Panc1 (cell line): Measurements from ENCODE around the gene CNTN5. TPM values are rescaled to one million over a fixed set of nuclear protein-coding genes. Genes with fewer than 3 reads are reported as not detected.

Experiments used
- ATAC-seq: fragments of 200-7000 bp; cut with Tn5 transposase; 2 replicates; pipeline ENCODE4 v1.9.1; 2020; ENCODE audit warnings: mild to moderate bottlenecking, moderate library complexity
- BruUV-seq: library from RNA; stranded (reverse); fragments of 400-500 nt; replicated peaks from 2 replicates; lab custom pipeline; 2021; lab: Mats Ljungman, UMichigan
- CTCF ChIA-PET: fragments of 300-600 bp; sonication (Branson Sonifier 250); formaldehyde crosslinking; loops from one replicate; lab custom pipeline; 2022; ENCODE audit warnings: antibody characterized with exemption; lab: Charles Lee
- POLR2A ChIA-PET: fragments of 300-600 bp; sonication (Branson Sonifier 250); formaldehyde crosslinking; loops from one replicate; lab custom pipeline; 2022; ENCODE audit warnings: antibody characterized with exemption; lab: Charles Lee
- DNase-seq: peaks from one replicate; pipeline ENCODE4 v3.0.0-alpha.2; 2010; ENCODE audit warnings: low read depth, low spot score
- H3K27ac ChIP-seq: 2 replicates; pipeline ENCODE4 v1.5.1; 2011; ENCODE audit warnings: mild to moderate bottlenecking, low read length, inconsistent platforms
- H3K27me3 ChIP-seq: fragments of 200-500 bp; sonication (Bioruptor generic); 2 replicates; pipeline ENCODE4 v1.6.0; 2014; ENCODE audit warnings: low read length, inconsistent platforms; ENCODE audit not compliant: control insufficient read depth, insufficient read depth
- H3K36me3 ChIP-seq: fragments of 200-500 bp; sonication (Bioruptor generic); 2 replicates; pipeline ENCODE4 v1.5.1; 2014; ENCODE audit warnings: inconsistent platforms, mild to moderate bottlenecking, low read length, moderate library complexity; ENCODE audit not compliant: control insufficient read depth, insufficient read depth
- H3K4me1 ChIP-seq: 2 replicates; pipeline ENCODE4 v1.5.1; 2011; ENCODE audit warnings: inconsistent platforms, mild to moderate bottlenecking, low read length, moderate library complexity; ENCODE audit not compliant: control insufficient read depth, insufficient read depth
- H3K4me3 ChIP-seq, 2 experiments: 2 replicates each; pipeline ENCODE4 v1.5.1; 2011 to 2012; ENCODE audit warnings: low read depth in 2 of 2, low read length in 2 of 2, mild to moderate bottlenecking in 2 of 2, inconsistent platforms in 1 of 2, moderate library complexity in 1 of 2
- H3K9me3 ChIP-seq: fragments of 200-500 bp; sonication (Bioruptor generic); 2 replicates; pipeline ENCODE4 v1.5.1; 2014; ENCODE audit warnings: low read depth, mild to moderate bottlenecking, inconsistent platforms, low read length, moderate library complexity; ENCODE audit not compliant: control insufficient read depth, insufficient read depth
- POLR2AphosphoS5 ChIP-seq: IDR thresholded peaks from 2 replicates; pipeline ENCODE4 v1.6.1; 2012; ENCODE audit warnings: mild to moderate bottlenecking, low read depth, low read length, moderate library complexity
- SIN3A ChIP-seq: IDR thresholded peaks from 2 replicates; pipeline ENCODE4 v1.6.1; 2012; ENCODE audit warnings: low read depth, mild to moderate bottlenecking, low read length, moderate library complexity, borderline replicate concordance; ENCODE audit not compliant: insufficient read depth
- TCF7L2 ChIP-seq: IDR thresholded peaks from 2 replicates; pipeline ENCODE4 v1.6.1; 2011; ENCODE audit warnings: mild to moderate bottlenecking, low read depth, low read length, inconsistent platforms
- in situ Hi-C: cut with HindIII; loops from 2 replicates; pipeline ENCODE4 v1.10.0; 2016; ENCODE audit warnings: low sequenced_read_pairs, low pct_unique_long_range_greater_than_20kb
- intact Hi-C: fragments of 100-400 bp; cut with micrococcal nuclease; formaldehyde crosslinking; loops from one replicate; pipeline ENCODE4 v1.10.0; 2022; ENCODE audit not compliant: unreplicated experiment
- total RNA-seq: library from RNA; stranded (reverse); gene quantifications from one replicate; pipeline ENCODE4 v1.2.1, GENCODE V29; 2021; ENCODE audit not compliant: unreplicated experiment
- TF ChIP-seq, protein P1 (sequence below): fragments of 450-650 bp; IDR thresholded peaks from 2 replicates; pipeline ENCODE4 v1.5.1; 2017; ENCODE audit warnings: mild to moderate bottlenecking
- TF ChIP-seq, protein P2 (sequence below), 2 experiments: IDR thresholded peaks; 2 replicates each; pipeline ENCODE4 v1.6.1; 2011 to 2012; ENCODE audit warnings: low read depth in 2 of 2, control low read depth in 1 of 2, low read length in 1 of 2, mild to moderate bottlenecking in 1 of 2, moderate library complexity in 1 of 2; ENCODE audit not compliant: insufficient read depth in 1 of 2

Gene CNTN5
- total RNA-seq, 1 experiment from 2014 or later: not detected

DNA sequence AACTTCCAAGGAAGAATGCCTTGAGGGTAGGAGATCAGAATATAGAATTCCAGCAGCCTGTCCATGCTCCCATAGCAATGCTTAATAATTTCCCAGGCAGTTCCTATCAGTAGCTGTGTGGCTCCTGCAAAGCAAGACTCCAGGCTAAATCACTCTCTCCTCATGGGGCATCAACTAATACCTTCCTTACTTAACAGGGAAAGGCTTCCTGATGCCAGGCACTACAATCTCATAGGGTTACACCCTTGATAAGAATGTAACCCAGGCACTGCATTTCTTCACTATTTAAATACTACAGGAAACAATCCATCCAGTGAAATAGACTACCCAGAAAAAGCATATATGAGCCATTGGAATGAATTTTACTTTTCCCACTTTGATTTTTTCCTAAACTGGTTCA is 1051.4 kb downstream of the CNTN5 start:
- no peaks in the 10 kb centered on the region for H3K27me3 ChIP-seq
- no peak overlapping the region for H3K4me3 ChIP-seq
- TF ChIP-seq, protein P1, sequence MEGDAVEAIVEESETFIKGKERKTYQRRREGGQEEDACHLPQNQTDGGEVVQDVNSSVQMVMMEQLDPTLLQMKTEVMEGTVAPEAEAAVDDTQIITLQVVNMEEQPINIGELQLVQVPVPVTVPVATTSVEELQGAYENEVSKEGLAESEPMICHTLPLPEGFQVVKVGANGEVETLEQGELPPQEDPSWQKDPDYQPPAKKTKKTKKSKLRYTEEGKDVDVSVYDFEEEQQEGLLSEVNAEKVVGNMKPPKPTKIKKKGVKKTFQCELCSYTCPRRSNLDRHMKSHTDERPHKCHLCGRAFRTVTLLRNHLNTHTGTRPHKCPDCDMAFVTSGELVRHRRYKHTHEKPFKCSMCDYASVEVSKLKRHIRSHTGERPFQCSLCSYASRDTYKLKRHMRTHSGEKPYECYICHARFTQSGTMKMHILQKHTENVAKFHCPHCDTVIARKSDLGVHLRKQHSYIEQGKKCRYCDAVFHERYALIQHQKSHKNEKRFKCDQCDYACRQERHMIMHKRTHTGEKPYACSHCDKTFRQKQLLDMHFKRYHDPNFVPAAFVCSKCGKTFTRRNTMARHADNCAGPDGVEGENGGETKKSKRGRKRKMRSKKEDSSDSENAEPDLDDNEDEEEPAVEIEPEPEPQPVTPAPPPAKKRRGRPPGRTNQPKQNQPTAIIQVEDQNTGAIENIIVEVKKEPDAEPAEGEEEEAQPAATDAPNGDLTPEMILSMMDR: no peak
- TF ChIP-seq SIN3A: no peak
- TF ChIP-seq POLR2AphosphoS5: no peak
- TF ChIP-seq, protein P2, sequence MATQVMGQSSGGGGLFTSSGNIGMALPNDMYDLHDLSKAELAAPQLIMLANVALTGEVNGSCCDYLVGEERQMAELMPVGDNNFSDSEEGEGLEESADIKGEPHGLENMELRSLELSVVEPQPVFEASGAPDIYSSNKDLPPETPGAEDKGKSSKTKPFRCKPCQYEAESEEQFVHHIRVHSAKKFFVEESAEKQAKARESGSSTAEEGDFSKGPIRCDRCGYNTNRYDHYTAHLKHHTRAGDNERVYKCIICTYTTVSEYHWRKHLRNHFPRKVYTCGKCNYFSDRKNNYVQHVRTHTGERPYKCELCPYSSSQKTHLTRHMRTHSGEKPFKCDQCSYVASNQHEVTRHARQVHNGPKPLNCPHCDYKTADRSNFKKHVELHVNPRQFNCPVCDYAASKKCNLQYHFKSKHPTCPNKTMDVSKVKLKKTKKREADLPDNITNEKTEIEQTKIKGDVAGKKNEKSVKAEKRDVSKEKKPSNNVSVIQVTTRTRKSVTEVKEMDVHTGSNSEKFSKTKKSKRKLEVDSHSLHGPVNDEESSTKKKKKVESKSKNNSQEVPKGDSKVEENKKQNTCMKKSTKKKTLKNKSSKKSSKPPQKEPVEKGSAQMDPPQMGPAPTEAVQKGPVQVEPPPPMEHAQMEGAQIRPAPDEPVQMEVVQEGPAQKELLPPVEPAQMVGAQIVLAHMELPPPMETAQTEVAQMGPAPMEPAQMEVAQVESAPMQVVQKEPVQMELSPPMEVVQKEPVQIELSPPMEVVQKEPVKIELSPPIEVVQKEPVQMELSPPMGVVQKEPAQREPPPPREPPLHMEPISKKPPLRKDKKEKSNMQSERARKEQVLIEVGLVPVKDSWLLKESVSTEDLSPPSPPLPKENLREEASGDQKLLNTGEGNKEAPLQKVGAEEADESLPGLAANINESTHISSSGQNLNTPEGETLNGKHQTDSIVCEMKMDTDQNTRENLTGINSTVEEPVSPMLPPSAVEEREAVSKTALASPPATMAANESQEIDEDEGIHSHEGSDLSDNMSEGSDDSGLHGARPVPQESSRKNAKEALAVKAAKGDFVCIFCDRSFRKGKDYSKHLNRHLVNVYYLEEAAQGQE (IDR thresholded peaks at IDR 0.05; ENCODE audit: insufficient read depth in 1 of 2, low read depth in 2 of 2, low read length in 1 of 2): no peak
- no peak for TF ChIP-seq TCF7L2
- no peaks in the 10 kb centered on the region for H3K4me1 ChIP-seq
- H3K27ac ChIP-seq: no peak overlapping the region
- ChIA-PET POLR2A (no interaction called here), CTCF (no interaction called here)
- no peaks in the 10 kb centered on the region; the same call in 1 of the 2 replicates for H3K36me3 ChIP-seq
- intact Hi-C loops: no loop called here
- H3K9me3 ChIP-seq: no peaks in the 10 kb centered on the region; the same call in 1 of the 2 replicates
- no TSS peak for BruUV-seq
- ATAC-seq (no peak), DNase-seq (no peak)
- in situ Hi-C loops: no loop called here

DNA sequence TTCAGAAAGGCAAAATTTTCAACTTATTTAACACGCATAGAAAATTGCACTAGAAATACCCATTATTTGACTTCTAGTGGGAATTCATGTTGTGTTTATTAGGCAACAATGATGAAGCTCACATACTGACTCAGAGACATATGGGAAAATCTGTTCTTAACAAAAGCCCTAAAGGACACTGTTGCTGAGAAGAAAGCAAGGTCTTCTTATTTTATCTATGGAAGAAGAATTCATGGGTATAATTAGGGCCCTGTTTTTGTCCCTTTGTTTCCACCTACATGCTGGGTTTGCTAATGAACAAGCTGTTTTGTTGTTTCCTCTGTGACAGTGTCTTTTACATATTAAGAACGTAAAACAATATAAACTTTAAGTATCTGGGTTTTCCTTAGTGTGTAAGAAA is 1059.6 kb downstream of the CNTN5 start:
- DNase-seq (no peak), ATAC-seq (no peak)
- Histone ChIP-seq H3K9me3 (no peaks in the 10 kb centered on the region; the same call in 1 of the 2 replicates), H3K4me1 (no peaks in the 10 kb centered on the region), H3K27me3 (no peaks in the 10 kb centered on the region), H3K36me3 (no peaks in the 10 kb centered on the region), H3K4me3 (no peak overlapping the region), H3K27ac (no peak overlapping the region)
- in situ Hi-C loops: no loop called here
- no TSS peak for BruUV-seq
- CTCF ChIA-PET: no interaction called here
- TF ChIP-seq POLR2AphosphoS5: no peak
- no peak for TF ChIP-seq SIN3A
- TF ChIP-seq, protein P1: no peak
- TF ChIP-seq TCF7L2: no peak
- TF ChIP-seq, protein P2 (IDR thresholded peaks at IDR 0.05; ENCODE audit: insufficient read depth in 1 of 2, low read depth in 2 of 2, low read length in 1 of 2): no peak
- intact Hi-C loops: no loop called here
- POLR2A ChIA-PET: no interaction called here
